ENCODE results near the gene CRP. TPM values are rescaled to one million over a fixed set of nuclear protein-coding genes. Genes with fewer than 3 reads are reported as not detected.
"Not testable (repeated sequence)": the region's sequence is repeated elsewhere in the genome, so short reads cannot be mapped to it uniquely, and the experiment has no call there.

CRP gene
- total RNA-seq, 1 experiment from 2014 or later: not detected

DNA sequence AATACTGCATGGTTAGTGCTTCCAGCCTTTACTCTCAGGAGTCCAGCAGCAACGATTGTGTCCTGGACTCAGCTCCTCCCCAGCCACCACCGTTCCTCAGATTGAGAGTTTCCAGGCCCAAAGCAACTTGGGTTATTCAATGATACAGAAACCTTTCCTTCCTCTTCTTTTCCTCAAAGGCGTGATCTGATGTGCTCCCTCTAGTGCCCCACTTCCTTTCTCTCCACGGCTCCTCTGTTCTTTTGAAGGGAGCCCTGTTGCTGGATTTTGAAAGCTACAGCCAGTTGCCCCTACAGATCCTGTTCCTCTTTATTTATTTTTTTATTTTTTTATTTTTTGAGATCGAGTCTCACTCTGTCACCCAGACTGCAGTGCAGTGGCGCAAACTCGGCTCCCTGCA, 14.1 kb downstream of the CRP start:
- DNase-seq (ENCODE audit: low read depth): no peak

DNA sequence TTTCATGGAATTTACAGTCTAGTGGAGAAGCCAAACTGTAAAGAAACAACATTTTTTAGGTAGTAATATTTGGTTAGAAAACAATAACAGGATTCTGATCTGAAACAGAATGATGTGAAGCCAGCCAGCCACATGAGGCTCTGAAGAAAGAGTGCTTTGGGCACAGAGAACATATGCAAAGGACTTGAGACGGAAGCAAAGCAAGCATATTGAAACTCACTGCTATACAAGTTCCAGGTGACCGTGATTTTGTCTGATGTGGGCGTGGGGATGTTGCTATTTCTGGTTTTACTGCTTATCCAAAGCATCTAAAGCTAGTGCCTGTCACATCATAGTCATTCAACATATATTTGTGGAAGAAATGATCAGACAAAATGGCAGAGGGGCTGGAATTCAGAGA, 14.7 kb downstream of the CRP start:
- no peak for DNase-seq (ENCODE audit: low read depth)

DNA sequence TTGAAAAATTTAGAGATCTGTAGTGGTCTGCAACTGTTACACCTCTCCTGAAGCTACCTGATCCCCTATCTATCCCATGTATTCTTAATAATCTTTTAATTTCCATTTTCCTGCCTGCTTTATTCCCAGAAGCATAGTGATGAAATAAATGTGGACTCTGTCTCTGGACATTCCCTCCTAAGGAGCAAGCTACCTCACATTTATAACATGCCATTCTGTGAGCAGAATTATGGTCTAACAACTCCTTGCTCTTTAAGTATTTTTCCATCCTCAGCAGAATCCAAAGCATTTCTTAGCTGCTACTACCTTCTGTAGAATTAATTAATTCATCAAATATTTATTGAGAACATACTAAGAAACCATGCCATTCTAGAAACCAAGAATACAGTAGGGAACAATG, 15.1 kb downstream of the CRP start:
- DNase-seq (ENCODE audit: low read depth): no peak

DNA sequence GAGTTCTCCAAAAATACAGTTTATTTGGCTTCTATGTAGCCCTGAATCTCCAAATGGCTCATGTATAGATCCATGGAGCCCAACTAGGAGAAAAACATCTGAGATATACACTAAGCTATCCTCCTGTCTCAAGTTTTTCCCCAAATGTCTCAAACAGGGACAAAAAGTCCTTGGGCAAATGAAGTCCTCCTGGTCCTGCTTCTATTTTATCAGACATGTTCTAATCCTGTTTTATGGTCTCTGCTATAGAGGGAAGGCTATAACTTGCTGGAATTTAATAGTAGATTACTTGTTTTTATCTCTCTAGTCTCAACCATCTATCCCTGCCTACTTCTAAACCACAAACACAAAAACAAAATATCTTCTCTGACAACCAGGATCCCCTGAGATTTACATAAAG, 26.9 kb downstream of the CRP start:
- DNase-seq (ENCODE audit: low read depth): no peak

DNA sequence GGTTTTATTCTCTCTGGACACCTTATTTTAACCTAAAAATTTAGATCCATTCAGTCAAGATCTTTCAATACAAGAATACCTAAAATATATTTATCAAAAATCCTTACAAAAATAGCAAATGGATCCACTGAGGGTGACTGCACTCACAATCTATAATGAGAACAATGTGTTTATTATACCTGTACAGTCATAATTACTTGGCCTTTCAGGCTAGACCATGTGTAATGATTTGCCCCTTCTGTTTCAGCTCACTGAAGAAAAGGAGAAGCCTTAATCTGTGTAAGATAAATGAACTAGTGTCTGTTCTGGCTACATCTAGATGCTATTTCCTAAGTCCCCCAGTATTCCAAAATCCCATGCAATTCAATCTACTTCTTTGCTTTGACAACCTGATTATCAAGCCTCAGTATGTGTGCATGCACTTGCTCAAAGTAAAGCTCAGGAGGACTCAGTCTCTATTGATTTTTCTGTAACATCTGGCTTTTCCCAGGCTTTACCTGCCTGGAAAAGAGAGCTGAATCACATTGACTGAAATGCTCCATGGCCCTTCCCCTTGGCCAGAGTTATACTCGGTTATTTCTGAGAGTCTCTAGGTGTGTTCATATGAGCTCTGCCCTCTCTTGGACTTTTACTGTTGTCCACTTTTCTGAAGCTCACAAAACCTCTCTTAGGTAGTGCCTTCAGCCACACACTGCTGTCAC, 27.6 kb downstream of the CRP start:
- no peak for DNase-seq (ENCODE audit: low read depth)

DNA sequence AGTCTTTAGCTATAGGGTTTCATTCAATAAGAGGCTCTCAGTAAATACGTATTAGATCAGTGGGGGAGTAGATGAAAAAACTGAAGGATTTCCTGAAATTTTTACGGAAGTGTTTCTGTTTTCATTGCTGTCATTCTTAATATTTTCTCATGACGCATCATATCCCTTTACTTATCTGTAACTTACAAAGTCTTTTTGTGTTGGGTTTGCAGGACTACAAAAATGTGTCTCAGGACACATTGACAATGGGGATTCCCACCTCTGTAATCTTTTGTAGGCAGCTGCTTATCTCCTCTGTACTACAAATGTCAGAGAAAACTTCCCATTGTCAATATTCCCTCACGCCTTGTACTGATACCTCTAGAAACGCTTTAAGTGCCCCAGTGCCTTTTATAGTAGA, 35.5 kb downstream of the CRP start:
- no peak for DNase-seq (ENCODE audit: low read depth)

DNA sequence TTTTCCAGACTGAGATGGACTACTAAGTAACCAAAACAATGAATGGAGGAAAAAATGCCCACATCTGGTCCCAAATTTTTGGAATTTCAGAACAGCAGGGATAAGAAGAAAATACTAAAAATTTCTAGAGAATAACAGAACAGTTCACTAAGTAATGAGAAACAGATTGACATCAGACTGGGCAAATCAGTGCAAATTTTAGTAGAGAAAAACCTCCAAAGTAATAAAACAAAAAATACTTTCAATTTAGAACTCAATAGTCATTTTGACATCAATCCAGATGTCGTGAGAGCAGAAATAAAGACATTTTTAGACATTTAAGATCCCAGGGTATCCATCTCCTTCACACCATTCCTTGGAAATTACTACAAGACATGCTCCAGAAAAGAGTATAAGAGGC, 39.3 kb downstream of the CRP start:
- no peak for DNase-seq (ENCODE audit: low read depth)

DNA sequence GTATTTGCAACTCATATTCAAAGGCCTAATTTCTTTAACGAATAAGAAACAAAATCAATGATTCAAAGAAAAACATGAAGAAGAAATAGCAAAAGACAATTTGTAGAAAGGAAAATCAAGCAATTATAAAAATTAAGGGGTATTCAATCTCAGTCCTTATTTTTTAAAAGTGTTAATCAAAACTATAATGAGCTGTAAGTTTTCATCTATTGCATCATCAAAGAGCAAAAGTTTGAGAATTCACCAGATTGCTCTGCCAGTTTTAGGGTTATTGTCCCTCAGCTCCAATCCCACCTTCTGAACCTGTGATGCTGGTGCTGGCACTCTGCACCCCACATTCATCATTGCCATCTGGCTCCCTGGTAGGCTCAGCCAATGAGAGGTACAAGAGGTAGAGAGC, 42.0 kb downstream of the CRP start:
- DNase-seq (ENCODE audit: low read depth): not testable (repeated sequence)

DNA sequence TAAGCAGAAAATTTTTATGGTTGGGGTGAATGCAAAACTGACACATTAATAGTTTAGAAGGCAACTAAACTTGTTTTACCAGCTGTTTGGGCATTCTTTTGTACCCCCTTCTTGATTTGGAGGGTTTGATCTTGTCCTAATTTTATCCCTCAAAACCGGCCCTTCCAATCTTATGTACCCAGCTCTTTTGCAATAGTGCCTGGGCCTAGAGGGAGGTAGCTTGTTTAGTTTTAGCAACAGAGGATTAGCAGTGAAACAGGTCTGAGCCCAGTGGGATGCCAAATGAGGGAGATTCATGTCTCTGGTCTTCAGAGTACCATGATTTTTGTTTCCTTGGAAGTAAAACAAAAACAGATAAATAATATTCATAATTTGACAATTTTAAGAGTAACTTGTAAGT, 45.1 kb downstream of the CRP start:
- DNase-seq (ENCODE audit: low read depth): no peak

DNA sequence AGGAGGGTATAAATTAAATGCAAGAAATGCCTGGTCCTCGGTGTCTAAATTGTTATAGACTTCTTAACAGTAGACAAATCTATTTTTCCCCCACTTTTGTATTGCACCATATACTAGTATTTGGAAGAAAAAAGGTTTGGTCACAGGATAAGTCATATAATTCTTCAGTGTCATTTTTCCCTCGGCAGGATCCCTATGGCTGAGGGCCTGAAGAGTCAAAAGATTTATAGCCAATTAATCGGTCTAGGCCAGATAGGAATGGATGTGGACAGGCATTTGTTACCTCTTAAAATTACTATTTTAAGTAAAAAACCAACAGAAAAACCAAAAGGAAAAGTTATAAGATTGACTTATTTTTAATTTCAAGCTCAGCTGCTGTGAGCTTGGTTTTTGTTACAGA, 45.6 kb downstream of the CRP start:
- DNase-seq (ENCODE audit: low read depth): no peak

DNA sequence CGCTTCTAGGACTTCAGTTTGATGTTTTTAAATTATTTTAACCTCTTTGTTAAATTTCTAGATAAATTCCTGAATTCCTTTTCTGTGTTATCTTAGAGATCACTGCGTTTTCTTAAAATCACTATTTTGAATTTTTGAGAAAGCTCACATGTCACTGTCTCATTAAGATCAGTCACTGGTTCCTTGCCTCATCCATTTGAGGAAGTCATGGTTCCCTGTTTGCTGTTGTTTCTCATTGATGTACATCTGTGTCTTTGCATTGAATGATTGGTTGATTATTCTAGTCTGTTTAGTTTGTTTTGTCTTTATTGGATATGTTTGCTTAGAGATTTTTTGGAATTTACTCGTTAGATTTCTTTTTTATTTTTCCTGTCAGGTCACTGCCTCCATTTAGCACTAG, 50.1 kb downstream of the CRP start:
- no peak for DNase-seq (ENCODE audit: low read depth)

DNA sequence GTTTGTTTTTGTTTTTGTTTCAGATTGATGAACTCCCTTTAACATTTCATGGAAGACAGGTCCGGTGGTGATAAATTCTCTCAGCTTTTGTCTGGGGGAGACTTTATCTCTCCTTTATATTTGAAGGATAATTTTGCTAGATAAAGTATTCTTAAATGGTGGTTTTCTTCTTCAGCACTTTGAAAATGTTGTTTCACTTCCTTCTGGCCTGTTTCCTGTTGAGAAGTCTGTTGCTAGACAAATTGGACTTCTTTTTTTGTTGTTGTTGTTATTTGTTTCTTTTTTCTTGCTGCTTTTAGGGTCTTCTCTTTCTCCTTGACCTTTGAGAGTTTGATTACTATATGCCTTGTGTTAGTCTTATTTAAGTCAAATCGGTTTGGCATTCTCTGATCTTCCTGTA, 50.8 kb downstream of the CRP start:
- DNase-seq (ENCODE audit: low read depth): no peak

Other genes starting within 250 kb of the CRP start
- gene OR10J5, start 178.6 kb downstream of the CRP start, total RNA-seq (2014; rRNA removed; shearing (Covaris generic)): not detected in 2 replicates
- gene APCS, start 126.8 kb downstream of the CRP start, total RNA-seq (2014; rRNA removed; shearing (Covaris generic)): not detected in 2 replicates
- gene DUSP23, start 66.4 kb upstream of the CRP start, total RNA-seq (2014; rRNA removed; shearing (Covaris generic)): not detected in 2 replicates
- 0.33 and 1.5 TPM in 2 replicates for gene FCRL6, start 87.8 kb upstream of the CRP start, total RNA-seq (2014; rRNA removed; shearing (Covaris generic))
- gene SLAMF8, start 112.3 kb upstream of the CRP start, total RNA-seq (2014; rRNA removed; shearing (Covaris generic)): 0.40 TPM in 1 of 2 replicates, not detected in the other
- 0.03 and 0.07 TPM in 2 replicates for gene VSIG8, start 148.1 kb upstream of the CRP start, total RNA-seq (2014; rRNA removed; shearing (Covaris generic))
- gene CFAP45, start 185.6 kb upstream of the CRP start, total RNA-seq (2014; rRNA removed; shearing (Covaris generic)): 3.9 and 4.2 TPM in 2 replicates
- gene TAGLN2, start 210.9 kb upstream of the CRP start, total RNA-seq (2014; rRNA removed; shearing (Covaris generic)): 655 and 859 TPM in 2 replicates
- 0.80 and 1.2 TPM in 2 replicates for gene IGSF9, start 231.0 kb upstream of the CRP start, total RNA-seq (2014; rRNA removed; shearing (Covaris generic))
- gene SLAMF9, start 239.6 kb upstream of the CRP start, total RNA-seq (2014; rRNA removed; shearing (Covaris generic)): 10.7 and 15.9 TPM in 2 replicates